Measurements from ENCODE around the gene MICA. TPM values are rescaled to one million over a fixed set of nuclear protein-coding genes. Genes with fewer than 3 reads are reported as not detected.
"Not testable (repeated sequence)": the region's sequence is repeated elsewhere in the genome, so short reads cannot be mapped to it uniquely, and the experiment has no call there.

Gene MICA
- total RNA-seq, 4 donors from 2014 or later, result 7.8 to 45.3 (median 19.9) TPM

- no peak overlapping the region for H3K27ac ChIP-seq
- no peak for DNase-seq
- no peaks in the 10 kb centered on the region for H3K36me3 ChIP-seq
- TF ChIP-seq CTCF (IDR thresholded peaks at IDR 0.05) (no peak), POLR2A (IDR thresholded peaks at IDR 0.05) (no peak), EP300 (IDR thresholded peaks at IDR 0.05; ENCODE audit: low read depth) (no peak), POLR2AphosphoS5 (IDR thresholded peaks at IDR 0.05) (no peak)
- no peak overlapping the region for H3K4me3 ChIP-seq
- peaks cover 0 to 5% (median 2%) of the 10 kb centered on the region in 4 donors for H3K4me1 ChIP-seq
- intact Hi-C loops (cut with DNase I; ENCODE audit: low total_unique reads), result no loop called here
- peaks cover 26% of the 10 kb centered on the region for H3K27me3 ChIP-seq
- WGBS, 2 donors (ENCODE audit: low coverage in 1 of 2), result 75 to 95% methylated on average over 2 of the region's 2 CpGs
- peaks cover 0 to 7% of the 10 kb centered on the region in 2 donors for H3K9me3 ChIP-seq
- in situ Hi-C loops (cut with MboI; ENCODE audit: low pct_ligation_motif_present in 1 of 4, low pct_unique_long_range_greater_than_20kb in 1 of 4, low sequenced_read_pairs in 3 of 4), result no loop called here
Measured at GRCh38 chr6:31438222-31438621, 34.8 kb downstream of the MICA start.

GRCh38 chr6:31438677-31439076 is 35.3 kb downstream of the MICA start:
- no peak for TF ChIP-seq POLR2AphosphoS5 (IDR thresholded peaks at IDR 0.05)
- no peak for TF ChIP-seq CTCF (IDR thresholded peaks at IDR 0.05)
- no peak for TF ChIP-seq EP300 (IDR thresholded peaks at IDR 0.05; ENCODE audit: low read depth)
- no peak for TF ChIP-seq POLR2A (IDR thresholded peaks at IDR 0.05)
- 62 to 85% methylated on average over 2 of the region's 2 CpGs for WGBS, 2 donors (ENCODE audit: low coverage in 1 of 2)
- Histone ChIP-seq H3K4me3 (no peak overlapping the region), H3K36me3 (no peaks in the 10 kb centered on the region), H3K9me3 (peaks cover 0 to 7% of the 10 kb centered on the region in 2 donors), H3K27ac (no peak overlapping the region), H3K4me1 (peaks cover 0 to 5% (median 2%) of the 10 kb centered on the region in 4 donors), H3K27me3 (peaks cover 26% of the 10 kb centered on the region)
- DNase-seq, result no peak
- intact Hi-C loops (cut with DNase I; ENCODE audit: low total_unique reads), result no loop called here
- in situ Hi-C loops (cut with MboI; ENCODE audit: low pct_ligation_motif_present in 1 of 4, low pct_unique_long_range_greater_than_20kb in 1 of 4, low sequenced_read_pairs in 3 of 4), result no loop called here

GRCh38 chr6:31441365-31442267 is 38.2 kb downstream of the MICA start:
- in situ Hi-C loops (cut with MboI; ENCODE audit: low pct_ligation_motif_present in 1 of 4, low pct_unique_long_range_greater_than_20kb in 1 of 4, low sequenced_read_pairs in 3 of 4) (loop anchor here in 3 of 4 donors (5.0 to 10.0 kb wide), 3 partner anchors 34 to 307 kb away; partner anchors contain the start of genes MICA (in 2 of the 3) and PSORS1C2 (in 1 of the 3)), intact Hi-C loops (cut with DNase I; ENCODE audit: low total_unique reads) (loop anchor here (2.0 kb wide), 1 partner anchor 45 kb away; no protein-coding TSS in a partner anchor)
- peaks cover 0 to 7% of the 10 kb centered on the region in 2 donors for H3K9me3 ChIP-seq
- TF ChIP-seq CTCF (IDR thresholded peaks at IDR 0.05) (peak; percentile 82 to 87 (median 86)), EP300 (IDR thresholded peaks at IDR 0.05; ENCODE audit: low read depth) (no peak)
- H3K36me3 ChIP-seq, result no peaks in the 10 kb centered on the region
- peak; percentile 87 for DNase-seq
- WGBS, 2 donors (ENCODE audit: low coverage in 1 of 2), result 17 to 47% methylated on average over 7 to 26 of the region's 28 CpGs
- peaks cover 38% of the 10 kb centered on the region for H3K27me3 ChIP-seq
- H3K27ac ChIP-seq, result no peak overlapping the region
- peaks cover 0 to 5% (median 2%) of the 10 kb centered on the region in 4 donors for H3K4me1 ChIP-seq
- peak overlapping the region in 1 of 4 donors; percentile 15 for H3K4me3 ChIP-seq

GRCh38 chr6:31446481-31446880 is 43.1 kb downstream of the MICA start:
- WGBS, 2 donors (ENCODE audit: low coverage in 1 of 2), result 70 to 76% methylated on average over 2 to 4 of the region's 4 CpGs
- H3K4me1 ChIP-seq, result peaks cover 0 to 4% (median 2%) of the 10 kb centered on the region in 4 donors
- H3K36me3 ChIP-seq, result no peaks in the 10 kb centered on the region
- intact Hi-C loops (cut with DNase I; ENCODE audit: low total_unique reads) (no loop called here), in situ Hi-C loops (cut with MboI; ENCODE audit: low pct_ligation_motif_present in 1 of 4, low pct_unique_long_range_greater_than_20kb in 1 of 4, low sequenced_read_pairs in 3 of 4) (loop anchor here in 1 of 4 donors (10.0 kb wide), 1 partner anchor 312 kb away; the partner anchor contains the start of gene PSORS1C2)
- no peaks in the 10 kb centered on the region for H3K9me3 ChIP-seq
- H3K27ac ChIP-seq, result no peak overlapping the region
- no peak overlapping the region for H3K4me3 ChIP-seq
- DNase-seq, result no peak
- H3K27me3 ChIP-seq, result peaks cover 12% of the 10 kb centered on the region
- TF ChIP-seq CTCF (IDR thresholded peaks at IDR 0.05) (no peak), POLR2A (IDR thresholded peaks at IDR 0.05) (no peak), EP300 (IDR thresholded peaks at IDR 0.05; ENCODE audit: low read depth) (no peak), POLR2AphosphoS5 (IDR thresholded peaks at IDR 0.05) (no peak)

GRCh38 chr6:31446999-31447789 is 43.8 kb downstream of the MICA start:
- intact Hi-C loops (cut with DNase I; ENCODE audit: low total_unique reads); H3K27ac ChIP-seq; H3K4me1 ChIP-seq; DNase-seq; H3K4me3 ChIP-seq; H3K36me3 ChIP-seq; H3K9me3 ChIP-seq: not testable (repeated sequence)
- peaks cover 16% of the 10 kb centered on the region for H3K27me3 ChIP-seq
- WGBS, 2 donors (ENCODE audit: low coverage in 1 of 2), result 64 to 75% methylated on average over 1 to 4 of the region's 6 CpGs
- in situ Hi-C loops (cut with MboI; ENCODE audit: low pct_ligation_motif_present in 1 of 4, low pct_unique_long_range_greater_than_20kb in 1 of 4, low sequenced_read_pairs in 3 of 4), result loop anchor here in 1 of 4 donors (10.0 kb wide), 1 partner anchor 312 kb away; the partner anchor contains the start of gene PSORS1C2
